IMR-90 (cell line): Measurements from ENCODE around the gene GDPD5.

Experiments used
- BHLHE40 ChIP-seq: fragments of 150-350 bp; IDR thresholded peaks from 2 replicates; pipeline ENCODE4 v1.6.1; 2016; ENCODE audit warnings: mild to moderate bottlenecking, low read depth, low read length
- CEBPB ChIP-seq: IDR thresholded peaks from 2 replicates; pipeline ENCODE4 v1.6.1; 2012; ENCODE audit warnings: low read depth, low read length, improper control_type of control experiment
- MAFK ChIP-seq: IDR thresholded peaks from 2 replicates; pipeline ENCODE4 v1.6.1; 2012; ENCODE audit warnings: low read depth, low read length, improper control_type of control experiment
- MAZ ChIP-seq: IDR thresholded peaks from 2 replicates; pipeline ENCODE4 v1.6.1; 2012; ENCODE audit warnings: low read depth, mild to moderate bottlenecking, low read length, improper control_type of control experiment, moderate library complexity, borderline replicate concordance
- MXI1 ChIP-seq: IDR thresholded peaks from 2 replicates; pipeline ENCODE4 v1.6.1; 2012; ENCODE audit warnings: low read depth, mild to moderate bottlenecking, low read length, moderate library complexity, borderline replicate concordance
- POLR2A ChIP-seq: IDR thresholded peaks from 2 replicates; pipeline ENCODE4 v1.6.1; 2012; ENCODE audit warnings: mild to moderate bottlenecking, low read depth, low read length
- RAD21 ChIP-seq: IDR thresholded peaks from 2 replicates; pipeline ENCODE4 v1.6.1; 2012; ENCODE audit warnings: low read length, improper control_type of control experiment
- SMC3 ChIP-seq: fragments of 150-350 bp; IDR thresholded peaks from 2 replicates; pipeline ENCODE4 v1.6.1; 2016; ENCODE audit warnings: low read depth, mild to moderate bottlenecking, antibody characterized with exemption, low read length, moderate library complexity
- USF2 ChIP-seq: fragments of 150-350 bp; IDR thresholded peaks from 2 replicates; pipeline ENCODE4 v1.6.1; 2017; ENCODE audit warnings: mild to moderate bottlenecking, antibody characterized with exemption, low read length, low read depth
- TF ChIP-seq, protein P1 (sequence below): conservative IDR thresholded peaks from 2 replicates; pipeline ENCODE4 v1.5.1; 2012; ENCODE audit warnings: mild to moderate bottlenecking, low read depth, low read length, improper control_type of control experiment

DNA sequence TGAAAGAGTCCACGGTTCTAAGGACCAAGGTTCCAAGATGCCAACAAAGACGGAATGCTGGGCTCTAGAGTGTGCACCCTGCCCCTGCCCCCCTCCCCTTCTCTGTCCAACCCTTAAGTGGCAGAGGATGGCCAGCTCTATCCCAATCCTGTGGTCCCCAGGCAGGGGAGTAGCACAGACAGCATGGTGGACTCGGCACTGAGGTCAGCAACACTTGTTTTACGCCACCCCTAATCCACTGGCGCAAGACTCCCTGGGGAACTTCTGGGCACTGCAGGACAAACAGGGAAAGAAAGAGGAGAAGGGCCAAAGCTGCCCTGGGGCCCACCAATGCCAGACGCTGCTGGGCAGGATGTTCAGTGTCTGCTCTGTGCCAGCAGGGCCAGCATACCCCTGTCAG, 18.9 kb downstream of the GDPD5 start:
- TF ChIP-seq, protein P1, sequence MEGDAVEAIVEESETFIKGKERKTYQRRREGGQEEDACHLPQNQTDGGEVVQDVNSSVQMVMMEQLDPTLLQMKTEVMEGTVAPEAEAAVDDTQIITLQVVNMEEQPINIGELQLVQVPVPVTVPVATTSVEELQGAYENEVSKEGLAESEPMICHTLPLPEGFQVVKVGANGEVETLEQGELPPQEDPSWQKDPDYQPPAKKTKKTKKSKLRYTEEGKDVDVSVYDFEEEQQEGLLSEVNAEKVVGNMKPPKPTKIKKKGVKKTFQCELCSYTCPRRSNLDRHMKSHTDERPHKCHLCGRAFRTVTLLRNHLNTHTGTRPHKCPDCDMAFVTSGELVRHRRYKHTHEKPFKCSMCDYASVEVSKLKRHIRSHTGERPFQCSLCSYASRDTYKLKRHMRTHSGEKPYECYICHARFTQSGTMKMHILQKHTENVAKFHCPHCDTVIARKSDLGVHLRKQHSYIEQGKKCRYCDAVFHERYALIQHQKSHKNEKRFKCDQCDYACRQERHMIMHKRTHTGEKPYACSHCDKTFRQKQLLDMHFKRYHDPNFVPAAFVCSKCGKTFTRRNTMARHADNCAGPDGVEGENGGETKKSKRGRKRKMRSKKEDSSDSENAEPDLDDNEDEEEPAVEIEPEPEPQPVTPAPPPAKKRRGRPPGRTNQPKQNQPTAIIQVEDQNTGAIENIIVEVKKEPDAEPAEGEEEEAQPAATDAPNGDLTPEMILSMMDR = no peak
- no peak for TF ChIP-seq POLR2A
- TF ChIP-seq SMC3 = no peak
- no peak for TF ChIP-seq CEBPB
- TF ChIP-seq BHLHE40 = no peak
- TF ChIP-seq RAD21 = no peak
- no peak for TF ChIP-seq USF2
- no peak for TF ChIP-seq MAZ
- no peak for TF ChIP-seq MXI1
- no peak for TF ChIP-seq MAFK
